ENCODE results near the gene PLD5. TPM values are rescaled to one million over a fixed set of nuclear protein-coding genes. Genes with fewer than 3 reads are reported as not detected.
"Not testable (repeated sequence)": the region's sequence is repeated elsewhere in the genome, so short reads cannot be mapped to it uniquely, and the experiment has no call there.

The PLD5 gene
- total RNA-seq, 1 donor from 2014 or later, result 0.24 TPM

DNA sequence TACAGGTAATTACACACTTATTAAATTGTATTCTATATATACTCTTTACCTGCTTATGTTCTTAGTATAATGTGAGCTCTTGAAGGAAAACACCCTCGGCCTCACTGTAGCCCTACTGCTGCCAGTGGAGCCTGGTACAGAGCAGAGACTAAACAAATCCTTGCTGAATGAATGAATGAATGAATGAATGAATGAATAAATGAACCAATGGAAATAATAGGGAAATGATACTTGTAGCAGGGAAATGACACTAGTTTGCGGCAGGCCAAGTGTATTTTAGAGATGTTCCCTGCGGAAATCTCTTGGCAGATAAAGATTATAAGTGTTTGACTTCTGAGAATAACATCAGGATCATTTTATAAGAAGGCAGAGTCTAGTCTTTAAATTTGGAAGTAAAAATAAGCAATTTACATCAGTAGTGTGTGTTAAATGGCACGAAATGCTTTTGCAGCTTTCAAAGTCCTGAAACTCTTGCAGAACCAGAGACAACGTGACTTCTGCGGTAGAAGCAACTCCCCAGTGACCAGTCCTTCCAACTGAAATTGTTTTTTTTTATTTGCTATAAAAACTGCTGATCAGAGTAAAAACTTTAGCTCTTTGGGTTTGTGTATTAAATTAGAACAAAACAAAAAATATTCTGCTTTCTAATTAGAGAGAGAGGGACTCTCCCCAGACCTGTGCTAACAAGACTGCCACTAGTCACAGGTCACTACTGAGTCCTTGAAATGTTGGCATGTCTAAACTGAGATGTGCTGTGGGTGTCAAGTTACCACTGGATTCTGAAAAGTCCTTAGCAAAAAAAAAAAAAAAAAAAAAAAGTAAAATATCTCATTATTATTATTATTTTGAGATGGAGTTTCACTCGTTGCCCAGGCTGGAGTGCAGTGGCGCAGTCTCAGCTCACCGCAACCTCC is 326.3 kb downstream of the PLD5 start:
- intact Hi-C loops (cut with DNase I), result no loop called here
- DNase-seq (ENCODE audit: low spot score), result no peak

DNA sequence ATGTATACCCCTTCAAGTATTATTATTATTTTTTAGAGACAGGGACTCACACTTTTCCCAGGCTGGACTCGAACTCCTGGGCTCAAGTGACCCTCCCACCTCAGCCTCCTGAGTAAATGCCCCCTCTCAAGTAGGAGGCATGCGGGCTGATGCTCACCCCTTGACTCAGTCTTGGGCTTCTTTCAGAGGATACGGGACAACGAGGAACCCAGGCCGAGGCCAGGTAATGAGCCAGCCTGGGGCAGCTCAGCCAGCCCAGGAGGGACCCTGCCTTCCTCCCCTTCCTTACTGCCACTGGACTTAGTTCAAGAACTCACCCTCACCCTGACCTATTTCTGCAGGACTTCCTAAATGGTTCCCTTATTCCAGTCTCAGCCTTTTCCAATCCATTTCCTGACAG is 327.6 kb downstream of the PLD5 start:
- DNase-seq (ENCODE audit: low spot score), result no peak
- intact Hi-C loops (cut with DNase I), result no loop called here

DNA sequence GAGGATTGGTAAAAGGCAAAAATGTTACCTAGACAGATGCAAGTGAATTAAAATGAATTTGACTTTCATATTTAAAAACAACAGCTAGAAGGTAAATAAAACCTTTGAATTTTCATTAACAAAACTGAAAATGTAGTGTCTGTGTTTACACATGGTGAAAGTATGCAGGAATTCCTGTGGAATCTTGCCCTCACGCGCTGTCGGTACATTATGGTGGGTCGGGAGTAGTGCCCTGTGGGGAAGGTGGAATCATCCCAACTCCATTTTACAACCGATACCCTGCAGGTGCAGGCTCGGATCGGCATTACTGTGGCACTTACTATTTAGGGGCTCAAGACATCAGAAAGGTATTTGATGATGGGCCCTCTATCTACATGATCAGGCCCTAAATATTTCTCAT is 328.4 kb downstream of the PLD5 start:
- DNase-seq (ENCODE audit: low spot score), result no peak
- intact Hi-C loops (cut with DNase I), result no loop called here

DNA sequence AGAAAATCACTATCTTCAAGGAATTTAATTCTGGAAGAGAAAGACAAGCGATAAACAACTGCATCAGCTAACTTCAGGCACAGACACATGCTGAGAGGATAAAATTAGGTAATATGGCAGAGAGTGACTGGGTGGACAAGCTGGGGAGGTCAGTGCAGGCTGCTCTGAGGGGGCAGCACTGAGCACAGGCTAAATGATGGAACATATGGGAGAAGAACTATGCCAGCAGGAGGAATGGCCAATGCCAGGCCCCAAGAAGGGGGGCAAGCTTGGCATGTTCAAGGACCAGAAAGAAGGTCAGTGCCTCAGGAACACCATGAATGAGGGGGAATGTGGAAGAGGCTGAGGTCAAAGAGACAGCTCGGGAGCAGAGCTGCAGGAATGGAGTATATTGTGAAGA is 334.9 kb downstream of the PLD5 start:
- no peak for DNase-seq (ENCODE audit: low spot score)

DNA sequence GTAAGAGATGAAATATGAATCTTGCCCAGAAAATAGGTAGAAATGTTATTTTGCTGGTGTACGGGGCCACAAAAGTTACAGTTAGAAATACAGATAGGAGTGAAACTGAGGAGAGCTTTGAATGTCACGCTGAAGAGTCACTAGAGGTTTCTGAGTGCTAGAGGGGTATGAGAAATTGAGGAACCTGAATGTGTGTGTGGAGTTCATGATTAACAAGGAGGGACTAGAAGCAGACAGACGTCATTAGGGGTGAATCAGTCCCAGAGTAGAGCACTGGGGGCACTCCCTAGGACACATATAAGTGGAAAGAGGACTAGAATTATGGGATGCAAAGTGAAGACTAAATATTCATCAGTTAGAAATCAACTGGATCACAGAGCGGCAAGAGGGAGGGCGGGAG is 336.7 kb downstream of the PLD5 start:
- intact Hi-C loops (cut with DNase I), result no loop called here
- no peak for DNase-seq (ENCODE audit: low spot score)

More for the DNA sequence above, 334.9 kb downstream of the PLD5 start:
- intact Hi-C loops (cut with DNase I), result no loop called here

DNA sequence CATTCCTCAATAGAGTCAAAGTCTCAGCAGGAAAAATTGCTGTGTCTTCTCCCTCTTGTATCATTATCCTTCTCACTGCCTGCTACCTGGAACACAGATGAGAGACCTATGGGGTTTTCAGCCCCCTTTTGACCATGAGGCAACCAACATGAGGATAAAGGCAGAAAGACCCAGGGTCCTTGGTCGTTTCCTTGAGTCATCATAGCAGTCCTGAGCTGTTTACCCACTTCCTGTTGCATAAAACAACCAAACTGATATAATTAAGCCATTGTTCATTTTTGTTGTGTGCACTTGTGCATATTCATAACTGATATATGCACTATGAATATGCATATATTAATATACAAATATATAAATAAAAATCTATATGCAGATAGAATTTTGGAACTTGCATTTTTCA is 337.3 kb downstream of the PLD5 start:
- no peak for DNase-seq (ENCODE audit: low spot score)
- intact Hi-C loops (cut with DNase I), result no loop called here

DNA sequence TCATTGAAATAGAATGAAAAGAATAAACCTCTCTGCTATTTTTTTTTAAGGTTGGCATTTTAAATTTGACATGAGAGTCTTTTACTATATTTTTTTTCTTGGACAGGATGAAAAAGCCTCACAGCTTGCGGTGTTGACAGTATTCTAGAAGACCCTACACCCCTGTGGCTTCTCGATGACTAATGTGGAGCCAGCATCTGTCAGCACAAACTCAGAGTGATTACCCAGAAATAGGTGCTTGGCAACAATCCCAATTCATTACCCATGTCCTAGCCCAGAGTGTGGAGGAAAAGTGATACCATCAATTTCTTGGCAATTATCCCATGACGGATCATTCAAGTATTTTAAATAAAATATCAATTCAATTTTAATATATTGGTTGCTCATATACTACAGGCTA is 338.8 kb downstream of the PLD5 start:
- intact Hi-C loops (cut with DNase I), result no loop called here
- DNase-seq (ENCODE audit: low spot score), result no peak

DNA sequence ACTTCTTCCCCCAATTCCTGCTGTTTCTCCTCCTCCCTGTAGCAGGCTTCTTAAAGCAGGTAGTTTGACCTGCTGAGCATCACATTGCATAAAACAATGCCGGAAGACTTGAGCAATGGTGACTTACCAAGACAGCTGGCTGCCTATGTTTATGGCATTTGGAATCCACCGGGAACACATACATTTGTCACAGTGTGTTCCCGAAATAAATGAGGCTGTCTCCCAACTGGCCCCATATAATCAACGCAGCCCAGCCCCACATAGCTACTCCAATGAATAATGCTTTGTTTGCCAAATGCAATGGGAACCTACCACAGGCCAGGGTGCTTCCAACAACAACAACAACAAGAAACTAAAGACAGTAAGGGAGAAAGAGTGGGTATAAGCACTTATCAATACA is 339.5 kb downstream of the PLD5 start:
- intact Hi-C loops (cut with DNase I), result no loop called here
- no peak for DNase-seq (ENCODE audit: low spot score)

DNA sequence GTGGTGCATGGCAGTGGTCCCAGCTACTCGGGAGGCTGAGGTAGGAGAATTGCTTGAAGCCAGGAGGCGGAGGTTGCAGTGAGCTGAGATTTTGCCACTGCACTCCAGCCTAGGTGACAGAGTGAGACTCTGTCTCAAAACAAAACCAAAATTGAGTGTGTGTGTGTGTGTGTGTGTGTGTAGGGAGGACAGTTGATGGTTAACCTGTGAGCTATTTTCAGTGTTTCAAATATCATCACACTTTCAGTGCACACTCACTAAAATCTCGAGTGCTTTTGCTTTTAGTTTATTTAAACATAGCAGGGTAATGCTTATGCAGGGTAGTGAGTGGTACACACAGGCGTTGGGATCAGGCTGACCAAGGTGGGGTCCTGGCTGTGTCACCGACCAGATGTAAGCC is 344.7 kb downstream of the PLD5 start:
- intact Hi-C loops (cut with DNase I); DNase-seq (ENCODE audit: low spot score): not testable (repeated sequence)

DNA sequence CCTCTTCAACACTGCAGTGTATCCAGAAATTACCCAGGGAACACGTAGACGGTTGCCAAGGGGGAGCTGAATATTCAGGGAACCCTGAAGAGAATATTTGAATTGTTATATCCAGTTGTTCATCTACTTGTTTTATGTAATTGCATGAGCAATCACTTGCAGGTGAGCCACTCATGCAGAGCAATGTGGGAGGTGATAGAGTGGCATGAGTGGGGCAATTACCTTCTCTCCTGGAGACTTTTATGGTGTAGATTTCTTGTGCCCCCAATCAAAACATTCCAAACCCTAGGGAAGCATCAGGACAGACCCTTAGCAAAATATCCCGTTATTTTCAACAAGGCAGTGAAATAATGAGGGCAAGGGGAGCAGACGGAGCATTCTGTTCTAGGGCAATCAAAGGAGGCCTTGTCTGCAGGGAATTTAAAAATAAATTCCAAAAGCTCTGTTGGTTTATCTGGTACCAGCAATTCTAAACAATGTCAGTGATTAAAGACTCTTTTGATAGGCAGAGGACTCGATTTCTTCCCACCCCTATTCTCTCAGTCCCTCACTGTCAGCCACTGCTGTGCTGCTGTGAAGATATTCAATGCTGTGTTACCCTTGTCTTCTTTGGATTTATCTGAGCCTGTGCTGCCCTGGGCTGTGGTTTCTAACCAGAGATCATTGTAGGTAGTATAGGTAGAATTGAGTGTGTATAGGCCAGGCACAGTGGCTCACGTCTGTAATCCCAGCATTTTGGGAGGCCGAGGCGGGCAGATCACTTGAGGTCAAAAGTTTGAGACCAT is 345.4 kb downstream of the PLD5 start:
- intact Hi-C loops (cut with DNase I), result no loop called here
- no peak for DNase-seq (ENCODE audit: low spot score)

DNA sequence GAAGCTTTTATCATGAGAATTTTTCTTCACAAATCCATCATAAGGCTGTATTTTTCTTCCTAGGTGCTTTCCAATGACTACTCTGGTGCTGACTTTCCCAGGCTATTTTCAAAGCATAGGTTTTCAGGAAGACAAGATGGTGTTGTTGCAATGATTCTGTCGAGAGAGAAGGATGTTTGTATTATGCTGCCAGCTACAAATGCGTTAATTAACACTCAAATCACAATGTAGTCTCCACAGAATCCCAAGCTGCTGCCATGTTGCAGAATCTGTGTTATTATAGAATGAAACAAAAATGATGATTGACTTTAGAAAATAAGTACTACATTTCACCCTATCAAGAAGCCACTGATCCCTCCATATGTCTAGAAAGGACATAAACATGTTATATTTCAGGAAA is 346.1 kb downstream of the PLD5 start:
- intact Hi-C loops (cut with DNase I), result no loop called here

DNA sequence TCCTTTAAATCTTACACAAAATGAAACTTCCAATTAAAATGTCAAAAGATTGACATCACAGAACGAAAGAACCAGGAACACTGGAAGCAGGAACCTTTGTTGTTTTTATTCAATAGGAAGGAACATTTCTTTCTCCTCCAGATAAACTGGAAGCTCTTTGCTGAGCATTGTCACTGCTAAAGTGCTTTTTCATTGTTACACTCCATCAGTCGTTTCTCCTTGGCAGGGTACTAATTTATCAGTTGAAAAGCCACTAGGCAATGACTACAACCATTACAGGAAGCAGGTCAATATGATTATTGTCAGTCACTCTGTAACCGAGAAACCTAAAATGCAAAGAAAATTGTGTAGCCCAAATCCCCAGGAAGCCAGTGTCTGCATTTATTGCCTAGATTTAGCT is 362.4 kb downstream of the PLD5 start:
- intact Hi-C loops (cut with DNase I), result no loop called here
- no peak for DNase-seq (ENCODE audit: low spot score)

More for the DNA sequence above, 346.1 kb downstream of the PLD5 start:
- DNase-seq (ENCODE audit: low spot score), result no peak

DNA sequence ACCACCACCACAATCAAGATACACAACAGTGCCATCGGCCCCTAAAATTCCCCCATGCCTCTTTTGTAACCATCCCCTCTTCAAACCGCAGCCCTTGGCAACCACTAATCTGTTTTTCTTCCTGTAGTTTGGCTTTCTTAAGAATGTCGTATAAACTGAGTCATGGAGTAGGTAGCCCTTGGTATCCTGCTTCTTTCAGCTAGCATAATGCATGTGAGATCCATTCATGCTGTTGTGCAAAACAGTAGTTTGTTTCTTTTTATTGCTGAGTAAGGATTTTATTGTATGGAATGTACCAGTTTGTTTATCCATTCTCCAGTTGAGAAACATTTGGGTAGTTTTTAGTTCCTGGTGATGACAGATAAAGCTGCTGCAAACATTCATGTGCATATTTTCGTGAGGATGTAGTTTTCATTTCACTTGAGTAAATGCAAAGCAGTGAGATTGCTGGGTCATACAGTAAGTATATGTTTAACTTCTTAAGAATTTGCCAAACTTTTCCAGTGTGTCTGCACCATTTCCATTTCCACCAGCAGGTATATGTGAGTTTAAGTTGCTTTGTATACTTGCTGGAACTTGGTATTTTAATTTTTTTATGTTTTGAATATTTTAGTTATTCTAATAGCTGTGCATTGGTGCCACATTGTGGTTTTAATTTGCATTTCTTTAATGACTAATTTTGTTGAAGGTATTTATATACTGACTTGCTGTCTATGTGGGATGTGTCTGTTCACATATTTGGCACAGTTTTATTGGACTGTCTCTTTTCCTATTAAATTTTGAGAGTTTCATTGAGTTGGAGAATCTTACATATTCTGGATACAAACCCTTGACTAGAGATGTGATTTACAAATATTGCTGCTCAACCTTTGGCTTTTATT is 377.2 kb downstream of the PLD5 start:
- intact Hi-C loops (cut with DNase I), result no loop called here
- no peak for DNase-seq (ENCODE audit: low spot score)

DNA sequence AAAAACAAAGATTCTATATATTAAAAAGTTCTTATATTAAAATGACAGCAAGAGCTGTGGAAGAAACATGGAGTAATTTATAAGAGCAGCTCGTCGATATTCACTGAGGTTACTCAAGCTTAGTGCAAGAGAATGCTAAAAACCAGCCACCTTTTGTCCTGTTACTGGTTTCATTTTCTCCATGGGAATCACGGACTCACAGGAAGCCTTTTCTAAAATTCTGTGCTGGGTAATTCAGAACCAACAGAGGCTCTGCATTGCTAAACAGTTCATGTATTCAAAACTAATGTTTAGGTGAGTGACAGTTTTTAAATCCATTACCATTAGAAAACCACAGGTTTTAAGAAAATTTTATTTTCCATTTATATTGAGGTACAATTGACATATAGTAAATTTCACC is 377.8 kb downstream of the PLD5 start:
- DNase-seq (ENCODE audit: low spot score), result no peak
- intact Hi-C loops (cut with DNase I), result no loop called here

DNA sequence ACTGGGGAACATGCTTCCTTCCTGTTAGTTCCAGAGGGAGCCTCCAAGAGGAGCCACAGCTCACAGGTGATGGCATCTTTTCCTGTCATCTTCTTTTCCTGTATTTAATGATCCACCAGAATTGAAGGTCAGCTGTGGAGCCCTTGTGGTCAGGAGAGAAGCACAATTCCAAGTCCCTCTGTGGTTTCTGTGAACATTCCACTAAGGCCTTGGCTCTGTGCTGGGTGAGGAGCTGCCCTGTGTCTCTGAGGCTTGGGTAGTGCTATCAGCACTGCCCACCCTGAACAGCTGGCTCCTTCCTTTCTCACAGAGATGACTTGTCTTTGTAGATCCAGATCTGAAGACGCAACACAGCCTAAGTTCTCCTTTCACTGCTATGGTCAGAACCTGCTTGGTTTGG is 383.7 kb downstream of the PLD5 start:
- intact Hi-C loops (cut with DNase I), result no loop called here
- DNase-seq (ENCODE audit: low spot score), result no peak

DNA sequence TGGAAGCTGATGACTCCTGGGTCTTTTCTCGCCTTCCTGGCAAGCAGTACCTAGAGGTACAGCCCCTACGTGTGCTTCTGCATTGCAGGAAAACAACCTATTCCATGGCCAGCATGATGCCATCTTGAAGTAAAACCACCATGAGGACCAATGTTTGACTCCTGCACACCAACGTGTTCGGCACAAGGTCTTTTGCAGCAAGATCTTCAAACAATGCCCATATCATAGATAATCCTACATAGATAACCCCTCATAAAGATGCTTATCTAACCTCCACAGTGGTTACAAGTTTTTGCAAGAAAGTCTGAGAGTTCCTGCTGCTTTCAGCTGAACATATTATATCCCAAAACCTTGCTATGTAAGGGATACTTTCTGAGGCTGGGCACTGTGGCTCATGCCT is 384.5 kb downstream of the PLD5 start:
- intact Hi-C loops (cut with DNase I), result no loop called here
- DNase-seq (ENCODE audit: low spot score), result no peak

DNA sequence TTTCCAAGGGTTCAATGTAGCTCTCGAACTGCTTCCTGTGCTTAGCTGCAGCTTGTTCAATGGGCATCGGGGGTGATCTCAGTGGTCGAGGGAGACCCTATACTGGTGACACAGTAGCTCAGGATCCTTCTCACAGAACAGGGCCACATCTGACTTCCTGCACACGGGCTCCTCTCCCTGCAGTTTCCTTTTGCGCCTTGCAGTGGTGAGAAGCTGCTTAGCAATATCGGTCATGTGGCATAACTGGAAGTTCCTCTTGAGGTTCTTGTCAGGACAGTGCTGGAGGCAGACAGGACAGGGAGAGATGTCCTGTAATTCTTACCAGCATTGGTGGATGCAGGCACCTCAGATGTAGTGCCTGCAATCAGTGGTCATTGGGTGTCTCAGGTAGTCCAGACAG is 385.1 kb downstream of the PLD5 start:
- intact Hi-C loops (cut with DNase I), result no loop called here

DNA sequence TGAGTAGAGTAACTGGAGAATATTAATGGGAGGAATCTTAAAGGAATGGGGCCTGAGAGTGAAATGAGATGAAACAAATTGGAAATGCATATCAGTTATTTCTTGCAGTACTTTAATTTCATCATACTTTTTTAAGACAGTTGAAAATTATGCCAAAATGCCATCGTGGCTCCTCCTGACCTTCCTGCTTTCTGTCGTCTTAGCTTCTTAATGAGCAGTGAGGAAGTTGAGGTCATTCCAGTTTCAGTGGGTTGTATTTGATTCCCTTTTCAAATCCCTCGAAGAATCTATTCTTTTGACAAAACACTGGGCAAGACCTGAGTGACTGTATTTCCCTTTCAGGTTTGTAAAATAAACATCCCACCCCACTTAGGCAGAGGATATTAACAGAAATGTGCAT is 390.7 kb downstream of the PLD5 start:
- no peak for DNase-seq (ENCODE audit: low spot score)
- intact Hi-C loops (cut with DNase I), result no loop called here

More for the DNA sequence above, 385.1 kb downstream of the PLD5 start:
- DNase-seq (ENCODE audit: low spot score), result no peak

DNA sequence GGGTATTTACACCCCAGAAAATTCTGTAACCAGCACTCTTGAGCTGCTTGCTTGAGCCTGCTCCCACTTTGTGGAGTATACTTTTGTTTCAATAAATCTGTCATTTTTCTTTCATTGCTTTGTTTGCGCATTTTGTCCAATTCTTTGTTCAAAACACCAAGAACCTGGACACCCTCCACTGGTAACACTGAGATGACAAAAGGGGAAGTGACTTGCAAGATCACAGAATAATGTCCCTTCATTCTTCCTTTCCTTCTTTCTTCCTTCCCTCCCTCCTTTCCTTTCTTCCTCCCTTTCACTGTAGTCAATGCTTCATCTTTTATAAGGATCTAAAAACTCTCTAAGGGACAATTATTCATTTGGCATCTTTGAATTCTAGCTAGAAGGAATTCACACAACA is 391.1 kb downstream of the PLD5 start:
- no peak for DNase-seq (ENCODE audit: low spot score)
- intact Hi-C loops (cut with DNase I), result no loop called here
